Neural cell (in vitro differentiated cells): ENCODE data around the gene LMNA.

Experiments
- EP300 ChIP-seq: fragments of 450-650 bp; conservative IDR thresholded peaks from 2 replicates; pipeline ENCODE4 v1.6.1; 2014; ENCODE audit warnings: antibody characterized with exemption, mild to moderate bottlenecking, moderate library complexity; ENCODE audit not compliant: poor library complexity, severe bottlenecking
- TF ChIP-seq, protein P1 (sequence below): fragments of 450-650 bp; IDR thresholded peaks from 2 replicates; pipeline ENCODE4 v1.5.1; 2014; ENCODE audit warnings: antibody characterized with exemption, mild to moderate bottlenecking, moderate library complexity; ENCODE audit not compliant: poor library complexity, severe bottlenecking

DNA sequence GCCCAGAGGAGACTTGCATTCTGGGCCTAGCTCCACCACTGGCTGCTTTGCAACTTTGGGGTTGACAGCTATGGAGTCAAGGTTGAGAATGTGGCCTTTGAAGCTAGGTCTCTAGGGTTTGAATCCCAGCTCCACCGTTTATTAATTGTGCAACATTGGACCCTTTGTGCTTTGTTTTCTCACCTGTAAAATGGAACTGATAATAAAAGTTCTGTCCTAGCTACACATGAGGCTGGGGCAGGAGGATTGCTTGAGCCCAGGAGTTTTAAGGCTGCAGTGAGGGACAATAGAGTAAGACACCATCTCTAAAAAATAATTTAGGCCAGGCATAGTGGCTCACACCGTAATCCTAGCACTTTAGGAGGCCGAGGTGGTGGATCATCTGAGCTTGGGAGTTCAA lies 15.2 kb upstream of the LMNA start:
- TF ChIP-seq, protein P1, sequence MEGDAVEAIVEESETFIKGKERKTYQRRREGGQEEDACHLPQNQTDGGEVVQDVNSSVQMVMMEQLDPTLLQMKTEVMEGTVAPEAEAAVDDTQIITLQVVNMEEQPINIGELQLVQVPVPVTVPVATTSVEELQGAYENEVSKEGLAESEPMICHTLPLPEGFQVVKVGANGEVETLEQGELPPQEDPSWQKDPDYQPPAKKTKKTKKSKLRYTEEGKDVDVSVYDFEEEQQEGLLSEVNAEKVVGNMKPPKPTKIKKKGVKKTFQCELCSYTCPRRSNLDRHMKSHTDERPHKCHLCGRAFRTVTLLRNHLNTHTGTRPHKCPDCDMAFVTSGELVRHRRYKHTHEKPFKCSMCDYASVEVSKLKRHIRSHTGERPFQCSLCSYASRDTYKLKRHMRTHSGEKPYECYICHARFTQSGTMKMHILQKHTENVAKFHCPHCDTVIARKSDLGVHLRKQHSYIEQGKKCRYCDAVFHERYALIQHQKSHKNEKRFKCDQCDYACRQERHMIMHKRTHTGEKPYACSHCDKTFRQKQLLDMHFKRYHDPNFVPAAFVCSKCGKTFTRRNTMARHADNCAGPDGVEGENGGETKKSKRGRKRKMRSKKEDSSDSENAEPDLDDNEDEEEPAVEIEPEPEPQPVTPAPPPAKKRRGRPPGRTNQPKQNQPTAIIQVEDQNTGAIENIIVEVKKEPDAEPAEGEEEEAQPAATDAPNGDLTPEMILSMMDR: no peak
- TF ChIP-seq EP300: no peak
